K562 (cell line): ENCODE measurements around the gene GLTPD2. TPM values are rescaled to one million over a fixed set of nuclear protein-coding genes. Genes with fewer than 3 reads are reported as not detected.
A peak's percentile ranks its signal among the peaks of the same experiment; 100 is the strongest.

Experiments used
- ATAC-seq: fragments of 200-7000 bp; cut with Tn5 transposase; 3 replicates; pipeline ENCODE4 v1.9.1; 2020; ENCODE audit warnings: moderate library complexity
- BruUV-seq: library from RNA; stranded (reverse); fragments of 400-500 nt; replicated peaks from 2 replicates; lab custom pipeline; 2021; lab: Mats Ljungman, UMichigan
- CTCF ChIA-PET: fragments of 300-600 bp; formaldehyde crosslinking; extraction: SDS; loops from one replicate; lab custom pipeline; 2021; ENCODE audit warnings: low intra/inter-chr PET ratio; lab: Yijun Ruan, JAX
- POLR2A ChIA-PET: fragments of 300-600, 350-650 bp; sonication (Branson Sonifier 250); formaldehyde crosslinking; extraction: SDS; loops from one replicate; lab custom pipeline; 2021; ENCODE audit warnings: antibody characterized with exemption, inconsistent platforms; lab: Yijun Ruan, JAX
- DNase-seq, 4 experiments: peaks; one replicate each; pipeline versions ENCODE4 v3.0.0 to v3.0.0-alpha.2; 2011 to 2018; ENCODE audit warnings: low spot score in 3 of 4, mixed read lengths in 3 of 4; ENCODE audit errors: extremely low read depth in 1 of 4
- FAIRE-seq: peaks from 2 replicates; lab custom pipeline; 2011; peaks lifted over from hg19 to GRCh38; lab: Jason Lieb, UNC
- H2AFZ ChIP-seq: 2 replicates; pipeline ENCODE4 v1.6.0; 2011; ENCODE audit warnings: low read depth, low read length, control low read depth, inconsistent platforms
- H3K27ac ChIP-seq: fragments of 200-600 bp; 3 replicates; pipeline ENCODE4 v1.8.0; 2011; ENCODE audit warnings: low read depth, mild to moderate bottlenecking, control low read depth, inconsistent platforms, low read length, moderate library complexity, mixed read lengths; ENCODE audit errors: extremely low read depth
- H3K27me3 ChIP-seq, 2 experiments: fragments of 300-600 bp in 1 of 2; 2 replicates in 1 of 2; 3 replicates in 1 of 2; pipeline versions ENCODE4 v1.6.0 to v1.8.0; 2011; ENCODE audit warnings: inconsistent platforms in 2 of 2, low read length in 2 of 2, mild to moderate bottlenecking in 1 of 2, mixed read lengths in 1 of 2, moderate library complexity in 1 of 2; ENCODE audit not compliant: control insufficient read depth in 2 of 2, insufficient read depth in 2 of 2
- H3K36me3 ChIP-seq: fragments of 300-600 bp; 3 replicates; pipeline ENCODE4 v1.8.0; 2011; ENCODE audit warnings: mild to moderate bottlenecking, low read length, inconsistent platforms; ENCODE audit not compliant: control insufficient read depth, insufficient read depth
- H3K4me1 ChIP-seq, 2 experiments: fragments of 200-600 bp in 1 of 2; replicated peaks in 1 of 2; 2 replicates in 1 of 2; 3 replicates in 1 of 2; pipeline versions ENCODE4 v1.5.1 to v1.8.0; 2011; ENCODE audit warnings: inconsistent platforms in 2 of 2, low read length in 2 of 2, mild to moderate bottlenecking in 1 of 2, mixed read lengths in 1 of 2, moderate library complexity in 1 of 2; ENCODE audit not compliant: control insufficient read depth in 2 of 2, insufficient read depth in 2 of 2
- H3K4me2 ChIP-seq: 2 replicates; pipeline ENCODE4 v1.6.1; 2011; ENCODE audit warnings: low read length, control low read depth, inconsistent platforms, mixed read lengths; ENCODE audit not compliant: insufficient read depth
- H3K4me3 ChIP-seq: fragments of 200-600 bp; sonication (generic), shearing (Covaris generic); 2 replicates; pipeline ENCODE4 v1.5.1; 2016; ENCODE audit warnings: control low read depth, inconsistent platforms
- H3K79me2 ChIP-seq: fragments of 200-600 bp; 3 replicates; pipeline ENCODE4 v1.8.0; 2011; ENCODE audit warnings: low read length, inconsistent platforms; ENCODE audit not compliant: control insufficient read depth, insufficient read depth
- H3K9ac ChIP-seq, 2 experiments: 2 replicates each; pipeline versions ENCODE4 v1.6.0 to v1.6.1; 2011; ENCODE audit warnings: low read depth in 2 of 2, low read length in 2 of 2, control low read depth in 1 of 2, inconsistent platforms in 1 of 2, mild to moderate bottlenecking in 1 of 2, mixed read lengths in 1 of 2; ENCODE audit not compliant: insufficient read depth in 1 of 2
- H3K9me1 ChIP-seq: one replicate; pipeline ENCODE4 v1.6.0; 2011; ENCODE audit warnings: inconsistent platforms, mild to moderate bottlenecking, low read length, moderate library complexity; ENCODE audit not compliant: control insufficient read depth, insufficient read depth
- H3K9me3 ChIP-seq: replicated peaks from 2 replicates; pipeline ENCODE4 v1.5.1; 2011; ENCODE audit warnings: low read depth, low read length, inconsistent platforms; ENCODE audit not compliant: control insufficient read depth, insufficient read depth
- H4K20me1 ChIP-seq: replicated peaks from 2 replicates; pipeline ENCODE4 v1.6.1; 2011; ENCODE audit warnings: low read length, inconsistent platforms, mixed read lengths; ENCODE audit not compliant: control insufficient read depth, insufficient read depth
- ATF7 ChIP-seq: fragments of 450-650 bp; IDR thresholded peaks from 2 replicates; pipeline ENCODE4 v1.7.1; 2014; ENCODE audit warnings: mild to moderate bottlenecking, moderate library complexity
- DACH1 ChIP-seq: fragments of 450-650 bp; IDR thresholded peaks from 2 replicates; pipeline ENCODE4 v1.6.1; 2018; ENCODE audit not compliant: partially characterized antibody
- HNRNPUL1 ChIP-seq: fragments of 200-400 bp; formaldehyde crosslinking; IDR thresholded peaks from 2 replicates; pipeline ENCODE4 v1.6.1; 2017; ENCODE audit warnings: low read length
- LCOR ChIP-seq: sonication (generic); formaldehyde crosslinking; IDR thresholded peaks from 2 replicates; pipeline ENCODE4 v1.8.0; 2022; ENCODE audit warnings: mild to moderate bottlenecking, missing genetic modification reagents
- NCOR1 ChIP-seq: fragments of 450-650 bp; IDR thresholded peaks from 2 replicates; pipeline ENCODE4 v1.6.1; 2016; ENCODE audit warnings: mild to moderate bottlenecking, moderate library complexity
- SMAD2 ChIP-seq: fragments of 150-350 bp; IDR thresholded peaks from 2 replicates; pipeline ENCODE4 v1.6.1; 2014; ENCODE audit warnings: low read depth, mild to moderate bottlenecking, low read length
- WGBS: fragments of 100-300 bp; shearing (Covaris generic); methylation state at CpG from one replicate; pipeline ENCODE4 v1.1.6; 2016; ENCODE audit warnings: low coverage, mixed read lengths; ENCODE audit not compliant: insufficient coverage; ENCODE audit errors: missing lambda C conversion rate; 5-methylcytosine and 5-hydroxymethylcytosine counted together
- in situ Hi-C: fragments of 300-500 bp; cut with MboI; formaldehyde crosslinking; loops from 4 replicates; pipeline ENCODE4 v1.15.0; 2018; ENCODE audit warnings: inconsistent platforms, mixed read lengths
- intact Hi-C: fragments of 100-400 bp; cut with micrococcal nuclease; formaldehyde crosslinking; loops from 2 replicates; pipeline ENCODE4 v1.14.2; 2022
- polyA plus RNA-seq, 8 experiments: library from polyadenylated mRNA; depleted of rRNA in 4 of 8; stranded (reverse) in 5 of 8; unstranded in 3 of 8; fragments of >200 nt; fragmentation: Nextera tagmentation in 2 of 8; fragmentation: Illumina TruSeq in 1 of 8; extraction: Ambion mirVana in 2 of 8; extraction: Trizol in 1 of 8; gene quantifications; 2 replicates each; pipeline versions ENCODE4 v1.2.1 to v1.2.3, GENCODE V29; 2011 to 2014; ENCODE audit warnings: inconsistent platforms in 1 of 8, missing spikeins in 1 of 8
- total RNA-seq, 7 experiments: library from RNA; depleted of rRNA in 6 of 7; stranded (reverse); fragments of >200 nt in 6 of 7; fragmentation: Illumina TruSeq in 2 of 7; extraction: Trizol in 2 of 7; gene quantifications; 2 replicates each; pipeline versions ENCODE4 v1.2.1 to v1.2.3, GENCODE V29; 2011 to 2021; ENCODE audit warnings: low replicate concordance in 1 of 7
- TF ChIP-seq, protein P1 (sequence below): sonication (generic); formaldehyde crosslinking; IDR thresholded peaks from 2 replicates; pipeline ENCODE4 v1.8.1; 2022; ENCODE audit warnings: missing genetic modification reagents

Gene GLTPD2
- total and polyA plus RNA-seq, 9 of the 15 experiments (the other 6 are each of a cell fraction or from before 2014, with no cell fraction given) = not detected

DNA sequence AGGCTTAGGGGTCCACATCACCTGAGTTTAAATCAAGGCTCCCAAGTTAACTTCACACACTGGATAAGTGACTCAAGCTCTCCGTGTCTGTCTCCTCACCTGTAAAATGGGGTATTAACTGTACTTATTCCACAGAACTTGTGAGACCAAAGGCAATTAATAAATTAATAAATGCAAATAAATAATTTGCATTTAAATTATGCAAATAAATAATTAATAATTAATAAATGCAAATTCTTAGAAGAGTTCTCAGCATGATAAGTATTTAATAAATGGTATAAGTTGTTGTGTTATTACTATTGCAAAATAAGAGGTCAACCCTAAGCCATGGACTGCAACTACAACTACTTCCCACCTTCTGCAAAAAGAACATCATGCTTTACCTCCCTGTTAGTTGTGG is 35.4 kb upstream of the GLTPD2 start:
- WGBS = 0% methylated on average over 1 of the region's 1 CpG
- Histone ChIP-seq H3K9me1 (no peaks in the 10 kb centered on the region), H4K20me1 (no peaks in the 10 kb centered on the region), H3K27me3 (peaks cover 19 to 30% of the 10 kb centered on the region in 2 experiments; a peak in 4 of 5 replicates), H3K4me1 (no peaks in the 10 kb centered on the region), H2AFZ (no peak overlapping the region), H3K27ac (no peak overlapping the region), H3K4me2 (no peak overlapping the region), H3K9me3 (no peaks in the 10 kb centered on the region), H3K4me3 (no peak overlapping the region), H3K9ac (no peak overlapping the region), H3K79me2 (no peaks in the 10 kb centered on the region), H3K36me3 (no peaks in the 10 kb centered on the region)
- FAIRE-seq (no peak), DNase-seq (no peak), ATAC-seq (no peak)
- BruUV-seq = no TSS peak
- in situ Hi-C loops (no loop called here), intact Hi-C loops (no loop called here)
- TF ChIP-seq LCOR (CRISPR knock-in tag) (no peak), NCOR1 (no peak), ATF7 (no peak), DACH1 (peak; percentile 48), SMAD2 (no peak), HNRNPUL1 (no peak)
- TF ChIP-seq, protein P1, sequence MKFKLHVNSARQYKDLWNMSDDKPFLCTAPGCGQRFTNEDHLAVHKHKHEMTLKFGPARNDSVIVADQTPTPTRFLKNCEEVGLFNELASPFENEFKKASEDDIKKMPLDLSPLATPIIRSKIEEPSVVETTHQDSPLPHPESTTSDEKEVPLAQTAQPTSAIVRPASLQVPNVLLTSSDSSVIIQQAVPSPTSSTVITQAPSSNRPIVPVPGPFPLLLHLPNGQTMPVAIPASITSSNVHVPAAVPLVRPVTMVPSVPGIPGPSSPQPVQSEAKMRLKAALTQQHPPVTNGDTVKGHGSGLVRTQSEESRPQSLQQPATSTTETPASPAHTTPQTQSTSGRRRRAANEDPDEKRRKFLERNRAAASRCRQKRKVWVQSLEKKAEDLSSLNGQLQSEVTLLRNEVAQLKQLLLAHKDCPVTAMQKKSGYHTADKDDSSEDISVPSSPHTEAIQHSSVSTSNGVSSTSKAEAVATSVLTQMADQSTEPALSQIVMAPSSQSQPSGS (CRISPR knock-in tag) = no peak
- ChIA-PET POLR2A (interaction anchor here (1.4 kb wide), 1 partner anchor 12 kb away, joined by 3 read pairs; no protein-coding TSS in a partner anchor), CTCF (no interaction called here)
